ENCODE data around the gene CPA5. TPM values are rescaled to one million over a fixed set of nuclear protein-coding genes. Genes with fewer than 3 reads are reported as not detected.

Gene CPA5
- total RNA-seq, 2 experiments from 2014 or later: not detected

DNA sequence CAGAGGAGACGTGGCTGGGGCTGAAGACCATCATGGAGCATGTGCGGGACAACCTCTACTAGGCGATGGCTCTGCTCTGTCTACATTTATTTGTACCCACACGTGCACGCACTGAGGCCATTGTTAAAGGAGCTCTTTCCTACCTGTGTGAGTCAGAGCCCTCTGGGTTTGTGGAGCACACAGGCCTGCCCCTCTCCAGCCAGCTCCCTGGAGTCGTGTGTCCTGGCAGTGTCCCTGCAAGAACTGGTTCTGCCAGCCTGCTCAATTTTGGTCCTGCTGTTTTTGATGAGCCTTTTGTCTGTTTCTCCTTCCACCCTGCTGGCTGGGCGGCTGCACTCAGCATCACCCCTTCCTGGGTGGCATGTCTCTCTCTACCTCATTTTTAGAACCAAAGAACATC is 22.0 kb upstream of the CPA5 start:
- ATAC-seq (ENCODE audit: poor library complexity): no peak
- Histone ChIP-seq H3K4me1 (ENCODE audit: insufficient read depth, low read length) (no peaks in the 10 kb centered on the region), H3K36me3 (ENCODE audit: insufficient read depth, low read length) (no peaks in the 10 kb centered on the region), H3K4me3 (ENCODE audit: low read length) (no peak overlapping the region), H3K27ac (ENCODE audit: low read depth in 1 of 2, low read length in 2 of 2) (no peak overlapping the region), H3K9me3 (ENCODE audit: control insufficient read depth in 1 of 2, insufficient read depth in 1 of 2, low read length in 2 of 2) (no peaks in the 10 kb centered on the region), H3K27me3 (ENCODE audit: control insufficient read depth in 1 of 2, insufficient read depth in 2 of 2, low read length in 2 of 2) (no peaks in the 10 kb centered on the region)
- ChIA-PET POLR2A (no interaction called here), CTCF (no interaction called here)
- intact Hi-C loops (cut with DNase I, micrococcal nuclease): no loop called here
- no peaks in the 10 kb centered on the region for H3K9me3 Mint-ChIP-seq
- TF ChIP-seq, protein P1, sequence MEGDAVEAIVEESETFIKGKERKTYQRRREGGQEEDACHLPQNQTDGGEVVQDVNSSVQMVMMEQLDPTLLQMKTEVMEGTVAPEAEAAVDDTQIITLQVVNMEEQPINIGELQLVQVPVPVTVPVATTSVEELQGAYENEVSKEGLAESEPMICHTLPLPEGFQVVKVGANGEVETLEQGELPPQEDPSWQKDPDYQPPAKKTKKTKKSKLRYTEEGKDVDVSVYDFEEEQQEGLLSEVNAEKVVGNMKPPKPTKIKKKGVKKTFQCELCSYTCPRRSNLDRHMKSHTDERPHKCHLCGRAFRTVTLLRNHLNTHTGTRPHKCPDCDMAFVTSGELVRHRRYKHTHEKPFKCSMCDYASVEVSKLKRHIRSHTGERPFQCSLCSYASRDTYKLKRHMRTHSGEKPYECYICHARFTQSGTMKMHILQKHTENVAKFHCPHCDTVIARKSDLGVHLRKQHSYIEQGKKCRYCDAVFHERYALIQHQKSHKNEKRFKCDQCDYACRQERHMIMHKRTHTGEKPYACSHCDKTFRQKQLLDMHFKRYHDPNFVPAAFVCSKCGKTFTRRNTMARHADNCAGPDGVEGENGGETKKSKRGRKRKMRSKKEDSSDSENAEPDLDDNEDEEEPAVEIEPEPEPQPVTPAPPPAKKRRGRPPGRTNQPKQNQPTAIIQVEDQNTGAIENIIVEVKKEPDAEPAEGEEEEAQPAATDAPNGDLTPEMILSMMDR (IDR thresholded peaks at IDR 0.05): no peak
- H3K4me1 Mint-ChIP-seq (ENCODE audit: low read depth): no peaks in the 10 kb centered on the region
- no peak overlapping the region for H3K4me3 Mint-ChIP-seq
- H3K27ac Mint-ChIP-seq: no peak overlapping the region
- no peak for DNase-seq
- no peaks in the 10 kb centered on the region for H3K36me3 Mint-ChIP-seq (ENCODE audit: low read depth)
- no peaks in the 10 kb centered on the region for H3K27me3 Mint-ChIP-seq

DNA sequence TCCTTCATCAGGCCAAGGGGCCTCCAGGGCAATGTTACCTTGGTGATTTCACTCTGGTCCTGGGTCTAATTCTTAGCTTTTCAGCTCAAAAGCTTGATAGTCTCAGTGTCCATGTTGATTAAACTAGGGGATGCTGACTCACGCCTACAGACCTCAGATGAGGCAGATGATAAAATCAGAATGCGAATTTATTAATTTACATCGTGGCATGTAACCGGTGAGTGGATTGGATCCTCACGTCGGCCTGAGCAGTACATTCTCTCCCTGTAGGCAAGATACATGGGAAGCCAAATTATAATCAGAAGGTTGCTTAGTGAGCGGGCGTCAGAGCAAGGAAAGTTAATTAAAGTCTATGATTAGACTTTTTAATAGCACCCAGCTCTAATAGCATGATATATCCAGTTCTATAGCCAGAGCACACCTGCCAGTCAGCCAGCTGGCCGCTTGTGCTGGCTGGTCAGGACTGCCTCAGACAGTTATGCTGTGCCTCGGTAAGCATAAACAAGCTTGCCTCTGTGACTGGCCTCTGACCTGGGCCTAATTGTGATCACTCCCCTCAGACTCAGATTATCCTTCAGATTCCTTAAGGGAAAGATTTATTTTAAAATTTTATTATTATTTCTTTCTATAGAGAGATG is 20.2 kb upstream of the CPA5 start:
- no peaks in the 10 kb centered on the region for H3K4me1 ChIP-seq (ENCODE audit: insufficient read depth, low read length)
- H3K9me3 ChIP-seq (ENCODE audit: control insufficient read depth in 1 of 2, insufficient read depth in 1 of 2, low read length in 2 of 2): no peaks in the 10 kb centered on the region
- H3K27ac Mint-ChIP-seq: no peak overlapping the region
- intact Hi-C loops (cut with DNase I, micrococcal nuclease): no loop called here
- H3K4me3 ChIP-seq (ENCODE audit: low read length): no peak overlapping the region
- no peaks in the 10 kb centered on the region for H3K27me3 ChIP-seq (ENCODE audit: control insufficient read depth in 1 of 2, insufficient read depth in 2 of 2, low read length in 2 of 2)
- no peaks in the 10 kb centered on the region for H3K36me3 Mint-ChIP-seq (ENCODE audit: low read depth)
- TF ChIP-seq, protein P1 (IDR thresholded peaks at IDR 0.05): no peak
- POLR2A ChIA-PET: no interaction called here
- DNase-seq: no peak
- H3K9me3 Mint-ChIP-seq: no peaks in the 10 kb centered on the region
- no peaks in the 10 kb centered on the region for H3K4me1 Mint-ChIP-seq (ENCODE audit: low read depth)
- H3K4me3 Mint-ChIP-seq: no peak overlapping the region
- ATAC-seq (ENCODE audit: poor library complexity): no peak
- H3K27me3 Mint-ChIP-seq: no peaks in the 10 kb centered on the region
- CTCF ChIA-PET: no interaction called here
- no peak overlapping the region for H3K27ac ChIP-seq (ENCODE audit: low read depth in 1 of 2, low read length in 2 of 2)
- H3K36me3 ChIP-seq (ENCODE audit: insufficient read depth, low read length): no peaks in the 10 kb centered on the region

DNA sequence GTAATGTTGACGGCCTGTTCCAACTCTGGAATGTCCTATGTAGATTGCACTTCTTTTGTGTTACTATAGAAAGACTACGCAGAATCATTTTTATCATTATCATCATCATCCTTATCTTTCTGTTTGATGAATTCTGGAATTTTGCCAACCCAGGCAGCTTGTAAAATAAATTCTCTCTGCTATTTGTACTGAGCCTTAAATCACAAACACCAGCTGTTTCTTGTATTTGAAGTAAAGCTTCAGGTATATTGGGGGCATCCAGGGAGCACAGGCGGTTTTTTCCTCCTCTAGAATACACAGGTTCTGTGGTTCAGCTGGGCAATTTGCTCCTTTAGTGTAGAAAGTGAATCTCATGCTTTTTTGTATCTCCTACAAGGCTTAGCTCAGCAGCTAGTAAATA is 14.9 kb upstream of the CPA5 start:
- no peak for ATAC-seq (ENCODE audit: poor library complexity)
- H3K4me3 Mint-ChIP-seq: no peak overlapping the region
- H3K36me3 Mint-ChIP-seq (ENCODE audit: low read depth): no peaks in the 10 kb centered on the region
- no peaks in the 10 kb centered on the region for H3K4me1 ChIP-seq (ENCODE audit: insufficient read depth, low read length)
- H3K27ac ChIP-seq (ENCODE audit: low read depth in 1 of 2, low read length in 2 of 2): no peak overlapping the region
- CTCF ChIA-PET: no interaction called here
- intact Hi-C loops (cut with DNase I, micrococcal nuclease): no loop called here
- no peaks in the 10 kb centered on the region for H3K27me3 ChIP-seq (ENCODE audit: control insufficient read depth in 1 of 2, insufficient read depth in 2 of 2, low read length in 2 of 2)
- H3K27ac Mint-ChIP-seq: no peak overlapping the region
- H3K36me3 ChIP-seq (ENCODE audit: insufficient read depth, low read length): no peaks in the 10 kb centered on the region
- POLR2A ChIA-PET: no interaction called here
- TF ChIP-seq, protein P1 (IDR thresholded peaks at IDR 0.05): no peak
- H3K27me3 Mint-ChIP-seq: no peaks in the 10 kb centered on the region
- H3K9me3 Mint-ChIP-seq: no peaks in the 10 kb centered on the region
- H3K4me1 Mint-ChIP-seq (ENCODE audit: low read depth): no peaks in the 10 kb centered on the region
- no peak overlapping the region for H3K4me3 ChIP-seq (ENCODE audit: low read length)
- DNase-seq: no peak
- no peaks in the 10 kb centered on the region for H3K9me3 ChIP-seq (ENCODE audit: control insufficient read depth in 1 of 2, insufficient read depth in 1 of 2, low read length in 2 of 2)

Measured in CD4-positive, alpha-beta T cell (primary cell).